AG04449 (cell line): ENCODE results near the gene DNAAF5.

Experiments used
- CTCF ChIA-PET: fragments of 350-600 bp; formaldehyde crosslinking; extraction: SDS; loops from one replicate; lab custom pipeline; 2021; ENCODE audit warnings: antibody characterized with exemption; lab: Yijun Ruan, JAX
- POLR2A ChIA-PET: fragments of 400-600, 350-600 bp; formaldehyde crosslinking; extraction: SDS; loops from one replicate; lab custom pipeline; 2020; ENCODE audit warnings: antibody characterized with exemption, inconsistent platforms; lab: Yijun Ruan, JAX
- DNase-seq: peaks from one replicate; pipeline ENCODE4 v3.0.0-alpha.2; 2010; ENCODE audit warnings: low read depth, low spot score
- H3K4me3 ChIP-seq: 2 replicates; pipeline ENCODE4 v1.5.1; 2011; ENCODE audit warnings: low read depth, mild to moderate bottlenecking, control low read depth, low read length
- CTCF ChIP-seq: IDR thresholded peaks from one replicate; pipeline ENCODE4 v1.5.1; 2011; ENCODE audit warnings: mild to moderate bottlenecking, moderate library complexity, low read length, control low read depth, inconsistent platforms; ENCODE audit not compliant: insufficient read depth; ENCODE audit errors: missing control alignments

The DNAAF5 gene

GRCh38 chr7:770741-771166 is 44.3 kb downstream of the DNAAF5 start:
- CTCF ChIA-PET: interaction anchor here (0.9 to 14.0 kb wide), 7 partner anchors 12 to 451 kb away, joined by 3 to 166 read pairs (median 4); no protein-coding TSS in a partner anchor
- no peak for TF ChIP-seq CTCF
- POLR2A ChIA-PET: interaction anchor here (0.6 kb wide), 1 partner anchor 169 kb away, joined by 3 read pairs; no protein-coding TSS in a partner anchor
- no peak for DNase-seq
- H3K4me3 ChIP-seq: no peak overlapping the region

GRCh38 chr7:771234-772004 is 44.9 kb downstream of the DNAAF5 start:
- H3K4me3 ChIP-seq: no peak overlapping the region
- no peak for DNase-seq
- TF ChIP-seq CTCF: no peak
- POLR2A ChIA-PET: interaction anchor here (0.6 kb wide), 2 partner anchors 9 to 170 kb away, joined by 3 read pairs; no protein-coding TSS in a partner anchor
- CTCF ChIA-PET: interaction anchor here (0.9 to 14.0 kb wide), 9 partner anchors 12 to 452 kb away, joined by 3 to 166 read pairs (median 4); no protein-coding TSS in a partner anchor

- DNase-seq: no peak
- no peak for TF ChIP-seq CTCF
- ChIA-PET POLR2A (interaction anchor here (0.6 kb wide), 1 partner anchor 10 kb away, joined by 3 read pairs; no protein-coding TSS in a partner anchor), CTCF (interaction anchor here (1.1 to 14.0 kb wide), 6 partner anchors 11 to 452 kb away, joined by 3 to 166 read pairs (median 10); no protein-coding TSS in a partner anchor)
- no peak overlapping the region for H3K4me3 ChIP-seq
Observed at GRCh38 chr7:772005-772294, 45.5 kb downstream of the DNAAF5 start.

- TF ChIP-seq CTCF: no peak
- no peak for DNase-seq
- no peak overlapping the region for H3K4me3 ChIP-seq
- CTCF ChIA-PET: interaction anchor here (0.6 to 14.0 kb wide), 7 partner anchors 11 to 453 kb away, joined by 3 to 166 read pairs (median 9); no protein-coding TSS in a partner anchor
- POLR2A ChIA-PET: interaction anchor here (0.6 kb wide), 1 partner anchor 10 kb away, joined by 3 read pairs; no protein-coding TSS in a partner anchor
Observed at GRCh38 chr7:772392-772791, 45.9 kb downstream of the DNAAF5 start.

- ChIA-PET CTCF (interaction anchor here (0.6 to 14.0 kb wide), 10 partner anchors 9 to 453 kb away, joined by 3 to 166 read pairs (median 6); no protein-coding TSS in a partner anchor), POLR2A (no interaction called here)
- no peak for DNase-seq
- TF ChIP-seq CTCF: no peak
- no peak overlapping the region for H3K4me3 ChIP-seq
Observed at GRCh38 chr7:772861-773621, 46.5 kb downstream of the DNAAF5 start.
